Keratinocyte (primary cell): ENCODE measurements around the gene ACACB.

ENCODE experiments used
- CTCF ChIP-seq, 3 experiments: IDR thresholded peaks in 1 of 3; conservative IDR thresholded peaks in 1 of 3; optimal IDR thresholded peaks in 1 of 3; 2 replicates in 2 of 3; 3 replicates in 1 of 3; pipeline versions ENCODE3 to v1.5.1; 2011; ENCODE audit warnings: low read length in 3 of 3, mild to moderate bottlenecking in 3 of 3, moderate library complexity in 2 of 3, control low read depth in 1 of 3, inconsistent platforms in 1 of 3; ENCODE audit not compliant: insufficient read depth in 2 of 3; ENCODE audit errors: extremely low read depth in 1 of 3
- EZH2 ChIP-seq: IDR thresholded peaks from one replicate; pipeline ENCODE4 v1.6.1; 2012; ENCODE audit warnings: inconsistent platforms, mild to moderate bottlenecking, low read length, moderate library complexity

- TF ChIP-seq CTCF (optimal IDR thresholded peaks at IDR 0.05 in 1 of 3, IDR thresholded peaks at IDR 0.05 in 1 of 3, conservative IDR thresholded peaks at IDR 0.05 in 1 of 3; ENCODE audit: extremely low read depth in 1 of 3, insufficient read depth in 2 of 3, low read length in 3 of 3) (no peak), EZH2 (no peak)
Observed at GRCh38 chr12:109074866-109075265, 41.5 kb upstream of the ACACB start.
